HG02970 (cell line): ENCODE results near the gene STK32B.

Experiments
- ATAC-seq: cut with Tn5 transposase; IDR thresholded peaks from one replicate; pipeline ENCODE4 v1.9.1; 2021; ENCODE audit warnings: mild to moderate bottlenecking, moderate library complexity, moderate number of reproducible peaks; ENCODE audit not compliant: unreplicated experiment, low FRiP score

The STK32B gene

GRCh38 chr4:5460106-5460801 is 409.0 kb downstream of the STK32B start:
- ATAC-seq: no peak

GRCh38 chr4:5461477-5461876 is 410.2 kb downstream of the STK32B start:
- no peak for ATAC-seq

GRCh38 chr4:5462254-5462835 is 411.1 kb downstream of the STK32B start:
- no peak for ATAC-seq

- ATAC-seq: no peak
Measured at GRCh38 chr4:5462896-5463295, 411.6 kb downstream of the STK32B start.

- ATAC-seq: no peak
Measured at GRCh38 chr4:5463361-5463760, 412.1 kb downstream of the STK32B start.

GRCh38 chr4:5463936-5464650 is 412.8 kb downstream of the STK32B start:
- no peak for ATAC-seq

- no peak for ATAC-seq
Measured at GRCh38 chr4:5465529-5465928, 414.2 kb downstream of the STK32B start.

GRCh38 chr4:5465956-5466355 is 414.7 kb downstream of the STK32B start:
- ATAC-seq: no peak

GRCh38 chr4:5467111-5467510 is 415.8 kb downstream of the STK32B start:
- no peak for ATAC-seq

GRCh38 chr4:5469151-5469775 is 418.0 kb downstream of the STK32B start:
- no peak for ATAC-seq

GRCh38 chr4:5469861-5470260 is 418.6 kb downstream of the STK32B start:
- no peak for ATAC-seq

- no peak for ATAC-seq
Measured at GRCh38 chr4:5470318-5471198, 419.3 kb downstream of the STK32B start.

- no peak for ATAC-seq
Measured at GRCh38 chr4:5471206-5471605, 419.9 kb downstream of the STK32B start.

GRCh38 chr4:5471691-5472090 is 420.4 kb downstream of the STK32B start:
- no peak for ATAC-seq

GRCh38 chr4:5472160-5472591 is 420.9 kb downstream of the STK32B start:
- no peak for ATAC-seq

- ATAC-seq: no peak
Measured at GRCh38 chr4:5473125-5473524, 421.8 kb downstream of the STK32B start.

GRCh38 chr4:5474756-5475155 is 423.5 kb downstream of the STK32B start:
- no peak for ATAC-seq

- ATAC-seq: no peak
Measured at GRCh38 chr4:5477613-5478012, 426.3 kb downstream of the STK32B start.

GRCh38 chr4:5478169-5478568 is 426.9 kb downstream of the STK32B start:
- no peak for ATAC-seq

- no peak for ATAC-seq
Measured at GRCh38 chr4:5478697-5479096, 427.4 kb downstream of the STK32B start.
